GM18858 (cell line): Measurements from ENCODE around the gene ZWILCH.

Experiments used
- ATAC-seq: cut with Tn5 transposase; IDR thresholded peaks from one replicate; pipeline ENCODE4 v1.9.1; 2021; ENCODE audit not compliant: unreplicated experiment

Gene ZWILCH

GRCh38 chr15:66535056-66535455 is 29.9 kb downstream of the ZWILCH start:
- no peak for ATAC-seq

GRCh38 chr15:66542896-66543295 is 37.8 kb downstream of the ZWILCH start:
- ATAC-seq = no peak

GRCh38 chr15:66545255-66545654 is 40.1 kb downstream of the ZWILCH start:
- no peak for ATAC-seq

- no peak for ATAC-seq
These were observed 50.6 kb downstream of the ZWILCH start for GRCh38 chr15:66555685-66556084.

- ATAC-seq = no peak
These were observed 53.1 kb downstream of the ZWILCH start for GRCh38 chr15:66558271-66558670.

GRCh38 chr15:66560856-66561525 is 55.9 kb downstream of the ZWILCH start:
- no peak for ATAC-seq

- no peak for ATAC-seq
These were observed 58.0 kb downstream of the ZWILCH start for GRCh38 chr15:66563126-66563525.

- no peak for ATAC-seq
These were observed 58.5 kb downstream of the ZWILCH start for GRCh38 chr15:66563566-66564110.

- no peak for ATAC-seq
These were observed 59.3 kb downstream of the ZWILCH start for GRCh38 chr15:66564136-66565041.

- no peak for ATAC-seq
These were observed 60.1 kb downstream of the ZWILCH start for GRCh38 chr15:66565141-66565641.

GRCh38 chr15:66565741-66566144 is 60.6 kb downstream of the ZWILCH start, which contains the start of gene LCTL:
LCTL (minus strand) TSS chr15:66565998; CDS start chr15:66565365, 633 bp downstream.
- ATAC-seq = no peak

GRCh38 chr15:66566963-66567531 is 61.9 kb downstream of the ZWILCH start:
- no peak for ATAC-seq

- ATAC-seq = no peak
These were observed 62.8 kb downstream of the ZWILCH start for GRCh38 chr15:66567897-66568296.

GRCh38 chr15:66569461-66570137 is 64.5 kb downstream of the ZWILCH start:
- ATAC-seq = no peak

- ATAC-seq = no peak
These were observed 65.2 kb downstream of the ZWILCH start for GRCh38 chr15:66570327-66570726.

- ATAC-seq = no peak
These were observed 65.8 kb downstream of the ZWILCH start for GRCh38 chr15:66570842-66571478.

GRCh38 chr15:66572146-66572545 is 67.0 kb downstream of the ZWILCH start:
- ATAC-seq = no peak

- ATAC-seq = no peak
These were observed 68.2 kb downstream of the ZWILCH start for GRCh38 chr15:66573348-66573718.

- ATAC-seq = no peak
These were observed 68.8 kb downstream of the ZWILCH start for GRCh38 chr15:66573719-66574595.
